Measurements from ENCODE around the gene RBL1.
"Not testable (repeated sequence)": the region's sequence is repeated elsewhere in the genome, so short reads cannot be mapped to it uniquely, and the experiment has no call there.

RBL1 gene

GRCh38 chr20:37095599-37096414, at the start of gene RBL1:
Gene RBL1, minus strand, starts transcription at chr20:37095997. Its CDS starts 69 bp downstream, at chr20:37095928.
- peak; percentile 96 for DNase-seq (ENCODE audit: low spot score)

- no peak for DNase-seq (ENCODE audit: low spot score)
These were observed 49.1 kb upstream of the RBL1 start for GRCh38 chr20:37144856-37145404.

GRCh38 chr20:37142708-37143107, 46.9 kb upstream of the RBL1 start:
- no peak for DNase-seq (ENCODE audit: low spot score)

GRCh38 chr20:37137547-37137946, 41.8 kb upstream of the RBL1 start:
- DNase-seq (ENCODE audit: low spot score): no peak

- DNase-seq (ENCODE audit: low spot score): no peak
These were observed 38.2 kb upstream of the RBL1 start for GRCh38 chr20:37133952-37134351.

- DNase-seq (ENCODE audit: low spot score): no peak
These were observed 35.7 kb upstream of the RBL1 start for GRCh38 chr20:37131486-37131885.

- DNase-seq (ENCODE audit: low spot score): no peak
These were observed 33.0 kb upstream of the RBL1 start for GRCh38 chr20:37128803-37129202.

GRCh38 chr20:37126290-37126689, 30.5 kb upstream of the RBL1 start:
- not testable (repeated sequence) for DNase-seq (ENCODE audit: low spot score)

GRCh38 chr20:37123441-37123840, 27.6 kb upstream of the RBL1 start:
- no peak for DNase-seq (ENCODE audit: low spot score)

GRCh38 chr20:37120497-37120896, 24.7 kb upstream of the RBL1 start:
- DNase-seq (ENCODE audit: low spot score): no peak

- DNase-seq (ENCODE audit: low spot score): no peak
These were observed 23.7 kb upstream of the RBL1 start for GRCh38 chr20:37119356-37120036.

- DNase-seq (ENCODE audit: low spot score): no peak
These were observed 18.2 kb upstream of the RBL1 start for GRCh38 chr20:37114012-37114411.

- no peak for DNase-seq (ENCODE audit: low spot score)
These were observed 16.2 kb upstream of the RBL1 start for GRCh38 chr20:37111926-37112455.

- DNase-seq (ENCODE audit: low spot score): no peak
These were observed 12.9 kb upstream of the RBL1 start for GRCh38 chr20:37108676-37109075.

GRCh38 chr20:37102571-37102970, 6.8 kb upstream of the RBL1 start:
- no peak for DNase-seq (ENCODE audit: low spot score)

GRCh38 chr20:37096415-37097041, 731 bp upstream of the RBL1 start:
- no peak for DNase-seq (ENCODE audit: low spot score)

GRCh38 chr20:37095108-37095598, 644 bp downstream of the RBL1 start:
- DNase-seq (ENCODE audit: low spot score): no peak

- DNase-seq (ENCODE audit: low spot score): no peak
These were observed 5.4 kb downstream of the RBL1 start for GRCh38 chr20:37090407-37090806.

GRCh38 chr20:37081717-37082289, 14.0 kb downstream of the RBL1 start:
- peak; percentile 39 for DNase-seq (ENCODE audit: low spot score)

GRCh38 chr20:37077009-37077408, 18.8 kb downstream of the RBL1 start:
- DNase-seq (ENCODE audit: low spot score): no peak

GRCh38 chr20:37075932-37076685, 19.7 kb downstream of the RBL1 start:
- no peak for DNase-seq (ENCODE audit: low spot score)
